Tibial nerve (tissue), 4 donors: ENCODE results near the gene SUSD5.

Source experiments
- EP300 ChIP-seq, 2 donors: sonication (generic); formaldehyde crosslinking; IDR thresholded peaks; one replicate each; pipeline ENCODE4 v1.6.1; 2017; ENCODE audit warnings: antibody characterized with exemption in 2 of 2, mild to moderate bottlenecking in 1 of 2
- POLR2A ChIP-seq, 2 donors: fragments of 450-650 bp; IDR thresholded peaks; one replicate each; pipeline ENCODE4 v1.6.1; 2017; ENCODE audit warnings: antibody characterized with exemption in 2 of 2, mild to moderate bottlenecking in 2 of 2, moderate library complexity in 2 of 2
- TF ChIP-seq, protein P1 (sequence below), 5 experiments: fragments of 200-600 bp in 3 of 5; fragments of 450-650 bp in 2 of 5; sonication (generic) in 3 of 5; IDR thresholded peaks; one replicate each; pipeline ENCODE4 v1.5.1; 2016 to 2019; ENCODE audit warnings: antibody characterized with exemption in 5 of 5, mild to moderate bottlenecking in 3 of 5, moderate library complexity in 2 of 5

DNA sequence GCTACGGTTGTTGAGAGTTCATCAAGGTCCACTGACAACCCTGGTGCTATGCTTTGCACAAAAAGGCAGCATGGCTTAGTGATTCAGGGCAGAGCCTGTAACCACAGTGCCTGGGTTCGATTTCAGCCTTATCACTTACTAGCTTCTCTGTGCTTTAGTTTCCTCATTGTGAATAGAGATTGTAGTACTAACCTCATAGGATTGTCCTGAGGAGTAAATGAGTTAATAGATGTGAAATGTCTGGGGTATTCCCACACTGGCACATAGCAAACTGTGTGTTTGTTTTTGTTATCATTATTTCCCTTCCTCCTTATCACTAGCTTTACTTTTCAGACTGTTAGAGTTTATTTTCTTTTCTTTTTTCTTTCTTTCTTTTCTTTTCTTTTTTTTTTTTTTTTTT, 88.5 kb downstream of the SUSD5 start:
- TF ChIP-seq POLR2A (IDR thresholded peaks at IDR 0.05) (no peak), EP300 (IDR thresholded peaks at IDR 0.05) (no peak)
- TF ChIP-seq, protein P1, sequence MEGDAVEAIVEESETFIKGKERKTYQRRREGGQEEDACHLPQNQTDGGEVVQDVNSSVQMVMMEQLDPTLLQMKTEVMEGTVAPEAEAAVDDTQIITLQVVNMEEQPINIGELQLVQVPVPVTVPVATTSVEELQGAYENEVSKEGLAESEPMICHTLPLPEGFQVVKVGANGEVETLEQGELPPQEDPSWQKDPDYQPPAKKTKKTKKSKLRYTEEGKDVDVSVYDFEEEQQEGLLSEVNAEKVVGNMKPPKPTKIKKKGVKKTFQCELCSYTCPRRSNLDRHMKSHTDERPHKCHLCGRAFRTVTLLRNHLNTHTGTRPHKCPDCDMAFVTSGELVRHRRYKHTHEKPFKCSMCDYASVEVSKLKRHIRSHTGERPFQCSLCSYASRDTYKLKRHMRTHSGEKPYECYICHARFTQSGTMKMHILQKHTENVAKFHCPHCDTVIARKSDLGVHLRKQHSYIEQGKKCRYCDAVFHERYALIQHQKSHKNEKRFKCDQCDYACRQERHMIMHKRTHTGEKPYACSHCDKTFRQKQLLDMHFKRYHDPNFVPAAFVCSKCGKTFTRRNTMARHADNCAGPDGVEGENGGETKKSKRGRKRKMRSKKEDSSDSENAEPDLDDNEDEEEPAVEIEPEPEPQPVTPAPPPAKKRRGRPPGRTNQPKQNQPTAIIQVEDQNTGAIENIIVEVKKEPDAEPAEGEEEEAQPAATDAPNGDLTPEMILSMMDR (IDR thresholded peaks at IDR 0.05): no peak
